GM18907 (cell line): ENCODE measurements around the gene CD72.
"Not testable (repeated sequence)": the region's sequence is repeated elsewhere in the genome, so short reads cannot be mapped to it uniquely, and the experiment has no call there.

Experiments
- ATAC-seq: cut with Tn5 transposase; IDR thresholded peaks from one replicate; pipeline ENCODE4 v1.9.1; 2021; ENCODE audit warnings: mild to moderate bottlenecking, moderate library complexity; ENCODE audit not compliant: unreplicated experiment

The CD72 gene

GRCh38 chr9:35618854-35619799 is 914 bp upstream of the CD72 start:
- ATAC-seq = peak; percentile 71

DNA sequence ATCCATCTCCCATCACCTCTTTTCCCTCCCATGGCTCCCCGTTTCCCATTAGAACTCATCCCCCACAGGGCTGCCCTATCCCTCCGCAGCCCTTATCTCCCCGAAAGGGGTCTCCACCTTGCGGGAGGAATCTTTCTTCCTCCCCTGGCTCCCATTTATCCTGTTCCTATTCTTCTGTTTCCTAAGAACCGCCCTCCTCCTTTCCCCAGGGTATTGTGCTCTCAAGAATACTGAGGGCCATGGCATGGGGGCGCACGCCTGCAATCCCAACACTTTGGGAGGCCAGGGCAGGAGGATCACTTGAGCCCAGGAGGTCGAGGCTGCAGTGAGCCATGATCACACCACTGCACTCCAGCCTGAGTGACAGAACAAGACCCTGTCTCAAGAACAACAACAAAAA is 665 bp downstream of the CD72 start:
- ATAC-seq = no peak

GRCh38 chr9:35616681-35617459 is 1.3 kb downstream of the CD72 start:
- ATAC-seq = no peak

GRCh38 chr9:35615981-35616680 is 2.1 kb downstream of the CD72 start:
- no peak for ATAC-seq

- no peak for ATAC-seq
Measured at GRCh38 chr9:35612843-35613242, 5.4 kb downstream of the CD72 start.

DNA sequence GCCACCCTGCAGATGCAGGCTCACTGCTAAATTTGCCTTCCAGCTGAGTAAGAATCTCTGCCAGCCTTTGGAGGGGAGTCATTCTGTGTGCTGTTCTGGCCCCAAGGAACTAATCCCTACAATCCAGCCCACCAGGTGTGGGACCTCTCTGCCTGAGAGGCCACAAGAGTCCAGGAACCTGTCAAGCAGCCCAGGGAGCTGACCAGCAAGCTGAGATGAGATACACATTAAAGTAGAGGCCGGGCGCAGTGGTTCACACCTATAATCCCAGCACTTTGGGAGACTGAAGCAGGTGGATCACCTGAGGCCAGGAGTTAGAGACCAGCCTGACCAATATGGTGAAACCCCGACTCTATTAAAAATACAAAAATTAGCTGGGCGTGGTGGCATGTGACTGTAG is 6.1 kb downstream of the CD72 start:
- ATAC-seq = not testable (repeated sequence)

DNA sequence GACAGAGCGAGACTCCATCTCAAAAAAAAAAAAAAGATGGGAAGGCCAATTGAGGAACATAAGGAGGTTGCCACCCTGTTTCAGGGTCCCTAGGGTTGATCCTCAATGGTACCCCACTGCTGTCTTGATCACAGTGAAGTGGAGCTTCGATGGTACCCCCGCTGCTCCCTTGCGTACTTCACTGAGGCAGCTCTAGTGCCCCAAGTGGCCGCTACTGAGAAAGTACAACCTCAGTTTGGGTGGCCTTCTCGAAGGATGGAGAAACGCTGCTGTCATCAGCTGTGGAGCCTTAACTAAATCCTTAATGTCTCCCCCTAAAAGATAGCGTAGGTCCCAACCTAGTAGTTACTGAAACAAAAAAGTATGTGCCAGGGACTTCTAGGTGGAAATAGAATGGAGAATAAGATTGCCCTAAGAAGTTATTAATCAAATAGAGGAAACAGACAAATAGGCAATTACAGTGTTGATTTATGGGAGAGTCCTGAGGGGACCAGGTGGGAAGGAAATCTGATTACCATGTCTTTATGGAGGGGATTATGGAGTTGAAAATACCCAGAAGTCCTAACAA is 6.9 kb downstream of the CD72 start:
- ATAC-seq = peak; percentile 49

GRCh38 chr9:35609820-35610163 is 8.4 kb downstream of the CD72 start:
- no peak for ATAC-seq

DNA sequence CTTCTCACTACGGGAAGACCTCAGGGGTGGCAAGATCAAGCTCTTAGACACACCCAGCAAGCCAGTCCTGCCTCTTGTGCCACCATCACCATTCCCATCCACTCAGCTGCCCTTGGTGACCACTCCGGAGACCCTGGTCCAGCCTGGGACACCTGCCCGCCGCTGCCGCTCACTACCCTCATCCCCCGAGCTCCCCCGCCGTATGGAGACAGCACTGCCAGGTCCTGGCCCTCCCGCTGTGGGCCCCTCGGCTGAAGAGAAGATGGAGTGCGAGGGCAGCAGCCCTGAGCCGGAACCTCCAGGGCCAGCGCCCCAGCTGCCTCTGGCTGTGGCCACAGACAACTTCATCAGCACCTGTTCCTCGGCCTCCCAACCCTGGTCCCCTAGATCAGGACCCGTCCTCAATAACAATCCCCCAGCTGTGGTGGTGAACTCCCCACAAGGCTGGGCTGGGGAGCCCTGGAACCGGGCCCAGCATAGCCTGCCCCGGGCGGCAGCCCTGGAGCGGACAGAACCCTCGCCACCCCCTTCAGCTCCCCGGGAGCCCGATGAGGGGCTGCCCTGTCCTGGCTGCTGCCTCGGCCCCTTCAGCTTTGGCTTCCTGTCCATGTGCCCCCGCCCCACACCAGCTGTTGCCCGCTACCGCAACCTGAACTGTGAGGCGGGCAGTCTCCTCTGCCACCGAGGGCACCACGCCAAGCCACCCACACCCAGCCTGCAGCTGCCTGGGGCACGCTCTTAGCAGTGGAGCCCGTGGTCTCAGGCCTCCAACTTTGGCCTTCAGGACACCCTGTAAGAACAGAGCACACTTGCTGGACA is 9.0 kb downstream of the CD72 start:
- no peak for ATAC-seq

GRCh38 chr9:35608221-35608620 is 10.0 kb downstream of the CD72 start:
- no peak for ATAC-seq

GRCh38 chr9:35606726-35607125 is 11.5 kb downstream of the CD72 start:
- no peak for ATAC-seq

GRCh38 chr9:35606138-35606504 is 12.1 kb downstream of the CD72 start:
- ATAC-seq = no peak

DNA sequence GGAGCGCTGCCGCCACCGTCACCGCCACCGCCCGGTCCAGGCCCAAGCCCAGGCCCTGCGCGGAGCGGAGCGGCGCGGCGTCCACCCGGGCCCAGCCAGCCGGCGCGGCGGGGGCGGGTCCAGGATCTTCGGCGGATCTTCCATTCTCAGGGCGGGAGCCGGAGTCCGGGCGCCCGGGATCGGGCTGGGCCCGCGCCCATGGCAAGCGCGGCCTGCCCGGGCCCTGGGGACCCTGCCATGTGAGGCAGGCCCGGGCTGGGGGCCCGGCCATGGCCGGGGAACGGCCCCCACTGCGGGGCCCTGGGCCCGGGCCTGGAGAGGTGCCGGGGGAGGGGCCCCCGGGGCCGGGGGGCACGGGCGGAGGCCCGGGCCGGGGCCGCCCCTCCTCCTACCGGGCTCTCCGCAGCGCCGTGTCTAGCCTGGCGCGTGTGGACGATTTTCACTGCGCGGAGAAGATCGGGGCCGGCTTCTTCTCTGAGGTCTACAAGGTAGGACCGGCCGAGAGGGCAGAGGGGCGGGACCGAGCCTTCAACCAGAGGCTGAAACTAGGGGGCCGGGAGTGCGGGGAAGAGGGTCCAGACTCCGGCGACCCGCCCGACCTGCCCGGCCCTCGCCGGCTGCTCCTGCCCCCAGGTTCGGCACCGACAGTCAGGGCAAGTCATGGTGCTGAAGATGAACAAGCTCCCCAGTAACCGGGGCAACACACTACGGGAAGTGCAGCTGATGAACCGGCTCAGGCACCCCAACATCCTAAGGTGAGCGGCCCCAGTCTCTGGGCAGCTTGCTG is 12.7 kb downstream of the CD72 start:
- peak; percentile 12 for ATAC-seq

- ATAC-seq = peak; percentile 50
Measured at GRCh38 chr9:35604578-35605350, 13.4 kb downstream of the CD72 start, which contains the start of gene TESK1. TSS of gene TESK1 (plus strand) at chr9:35605262. CDS start at chr9:35605620, 358 bp downstream.

DNA sequence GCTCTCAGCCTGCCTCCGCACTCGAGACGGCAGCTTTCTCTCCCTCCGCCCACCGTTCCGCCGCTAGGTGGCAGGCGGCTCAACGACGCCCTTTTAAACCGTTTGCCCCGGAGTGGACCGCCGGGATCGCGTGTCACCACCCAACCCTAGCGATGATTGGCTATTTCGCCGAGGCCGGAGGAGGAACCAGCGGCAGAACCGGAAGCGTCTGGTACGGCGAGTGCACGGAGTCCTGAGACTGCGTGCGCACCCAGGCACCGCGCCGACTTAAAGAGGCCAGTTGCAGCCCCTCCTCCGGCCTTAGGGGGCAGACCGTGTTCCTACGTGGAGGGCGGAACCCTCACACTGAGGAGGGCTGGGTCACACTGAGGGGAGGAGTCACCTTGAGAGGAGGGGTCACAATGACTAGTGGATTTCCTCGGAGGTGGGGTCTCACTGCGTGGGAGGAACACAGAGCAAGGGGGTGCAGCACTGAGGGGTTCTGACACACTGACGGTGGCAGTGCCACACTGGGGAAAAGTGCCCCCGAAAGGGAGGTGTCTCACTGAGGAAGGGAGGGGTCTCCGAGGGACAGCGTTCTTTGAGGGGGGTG is 14.1 kb downstream of the CD72 start:
- ATAC-seq = peak; percentile 86

- peak; percentile 0 for ATAC-seq
Measured at GRCh38 chr9:35603506-35603985, 14.7 kb downstream of the CD72 start.

GRCh38 chr9:35599763-35600604 is 18.2 kb downstream of the CD72 start:
- no peak for ATAC-seq
